SK-N-SH (cell line): ENCODE data around the gene KRTAP4-9. TPM values are rescaled to one million over a fixed set of nuclear protein-coding genes. Genes with fewer than 3 reads are reported as not detected.

Experiments
- CTCF ChIA-PET: fragments of 300-600, 350-600 bp; formaldehyde crosslinking; extraction: SDS; loops from one replicate; lab custom pipeline; 2021; lab: Yijun Ruan, JAX
- POLR2A ChIA-PET: fragments of 350-600 bp; sonication (Branson Sonifier 250); formaldehyde crosslinking; extraction: SDS; loops from one replicate; lab custom pipeline; 2020; ENCODE audit warnings: antibody characterized with exemption, inconsistent platforms; lab: Yijun Ruan, JAX
- DNase-seq: peaks from one replicate; pipeline ENCODE4 v3.0.0; 2012
- H2AFZ ChIP-seq: fragments of 200-600 bp; sonication (generic); 2 replicates; pipeline ENCODE4 v1.8.1; 2016; ENCODE audit warnings: antibody characterized with exemption, mild to moderate bottlenecking, low read depth
- H3F3A ChIP-seq: fragments of 200-600 bp; sonication (generic); replicated peaks from 2 replicates; pipeline ENCODE3; 2016; ENCODE audit warnings: antibody characterized with exemption, mild to moderate bottlenecking; ENCODE audit not compliant: insufficient read depth
- H3K27ac ChIP-seq, 2 experiments: fragments of 200-500 bp in 1 of 2; fragments of 200-600 bp in 1 of 2; sonication (Bioruptor generic) in 1 of 2; sonication (generic), shearing (Covaris generic) in 1 of 2; 2 replicates each; pipeline versions ENCODE4 v1.5.1 to v1.6.1; 2014 to 2016; ENCODE audit warnings: low read depth in 2 of 2, inconsistent platforms in 1 of 2, low read length in 1 of 2, mild to moderate bottlenecking in 1 of 2, mixed read lengths in 1 of 2
- H3K27me3 ChIP-seq: fragments of 200-600 bp; sonication (generic), shearing (Covaris generic); 2 replicates; pipeline ENCODE4 v1.6.1; 2016; ENCODE audit warnings: mixed run types; ENCODE audit not compliant: insufficient read depth
- H3K36me3 ChIP-seq, 2 experiments: fragments of 200-500 bp in 1 of 2; fragments of 200-600 bp in 1 of 2; sonication (Bioruptor generic) in 1 of 2; sonication (generic) in 1 of 2; replicated peaks in 1 of 2; 2 replicates each; pipeline versions ENCODE3 to v1.5.1; 2014 to 2016; ENCODE audit warnings: low read length in 1 of 2, mild to moderate bottlenecking in 1 of 2; ENCODE audit not compliant: insufficient read depth in 2 of 2, control insufficient read depth in 1 of 2
- H3K4me1 ChIP-seq, 2 experiments: fragments of 200-500 bp in 1 of 2; fragments of 200-600 bp in 1 of 2; sonication (Bioruptor generic) in 1 of 2; sonication (generic), shearing (Covaris generic) in 1 of 2; 2 replicates each; pipeline versions ENCODE4 v1.5.1 to v1.6.1; 2014 to 2016; ENCODE audit warnings: low read depth in 1 of 2, low read length in 1 of 2, mixed run types in 1 of 2; ENCODE audit not compliant: insufficient read depth in 2 of 2, control insufficient read depth in 1 of 2
- H3K4me2 ChIP-seq: fragments of 200-600 bp; sonication (generic), shearing (Covaris generic); 2 replicates; pipeline ENCODE4 v1.6.1; 2017; ENCODE audit warnings: mixed run types
- H3K4me3 ChIP-seq, 2 experiments: fragments of 200-500 bp in 1 of 2; fragments of 200-600 bp in 1 of 2; sonication (Bioruptor generic) in 1 of 2; sonication (generic), shearing (Covaris generic) in 1 of 2; 2 replicates each; pipeline versions ENCODE4 v1.5.1 to v1.8.1; 2014 to 2016; ENCODE audit warnings: low read depth in 2 of 2, inconsistent platforms in 1 of 2, low read length in 1 of 2, mild to moderate bottlenecking in 1 of 2, mixed read lengths in 1 of 2, moderate library complexity in 1 of 2
- H3K79me2 ChIP-seq: fragments of 200-600 bp; sonication (generic); 2 replicates; pipeline ENCODE4 v1.8.1; 2017; ENCODE audit warnings: mild to moderate bottlenecking; ENCODE audit not compliant: insufficient read depth
- H3K9ac ChIP-seq: fragments of 200-600 bp; sonication (generic); 2 replicates; pipeline ENCODE4 v1.6.1; 2017; ENCODE audit warnings: mixed run types
- H3K9me2 ChIP-seq: fragments of 200-600 bp; sonication (generic); 2 replicates; pipeline ENCODE4 v1.6.1; 2017; ENCODE audit warnings: mixed run types
- H3K9me3 ChIP-seq: fragments of 200-600 bp; sonication (generic); 2 replicates; pipeline ENCODE4 v1.6.1; 2017; ENCODE audit warnings: mixed run types, mild to moderate bottlenecking, moderate library complexity
- H4K20me1 ChIP-seq: fragments of 200-600 bp; sonication (generic); 2 replicates; pipeline ENCODE4 v1.6.1; 2017; ENCODE audit warnings: mild to moderate bottlenecking, mixed run types; ENCODE audit not compliant: insufficient read depth
- YY1 ChIP-seq: IDR thresholded peaks from 2 replicates; pipeline ENCODE4 v1.4.0; 2012; ENCODE audit warnings: low read depth, mild to moderate bottlenecking
- WGBS: methylation state at CpG from one replicate; pipeline ENCODE4 v1.1.6; 2017; ENCODE audit warnings: low lambda C conversion rate; 5-methylcytosine and 5-hydroxymethylcytosine counted together
- polyA plus RNA-seq, 3 experiments: library from polyadenylated mRNA; depleted of rRNA; stranded (reverse); fragments of >200 nt; gene quantifications; 2 replicates each; pipeline ENCODE4 v1.2.3, GENCODE V29; 2012
- TF ChIP-seq, protein P1 (sequence below): IDR thresholded peaks from 2 replicates; pipeline ENCODE4; 2012
- TF ChIP-seq, protein P2 (sequence below): IDR thresholded peaks from 2 replicates; pipeline ENCODE4 v1.4.0; 2012; ENCODE audit warnings: low read depth, borderline replicate concordance

KRTAP4-9 gene
- polyA plus RNA-seq, 1 of the 3 experiments (the other 2 are of a cell fraction), result not detected

DNA sequence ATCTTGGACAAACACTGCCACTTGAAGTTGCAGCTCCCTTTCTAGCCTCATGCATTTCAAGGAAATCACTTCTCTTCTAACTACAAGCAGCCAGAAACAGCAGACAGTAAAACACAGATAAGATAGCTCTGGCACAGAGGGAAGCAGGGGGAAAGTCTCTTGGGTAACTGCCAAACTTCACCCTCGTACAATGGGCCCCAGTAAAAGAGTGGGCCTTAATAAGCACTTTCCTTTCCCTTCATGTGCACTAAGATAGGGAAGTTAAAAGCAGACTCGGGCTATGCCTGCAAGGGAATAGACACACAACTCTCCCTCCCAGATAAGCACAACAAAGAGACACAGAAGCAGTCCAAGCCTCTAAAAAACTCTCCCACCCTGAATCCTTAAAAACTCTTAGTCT, 48.7 kb downstream of the KRTAP4-9 start:
- no peaks in the 10 kb centered on the region for H4K20me1 ChIP-seq
- TF ChIP-seq, protein P1, sequence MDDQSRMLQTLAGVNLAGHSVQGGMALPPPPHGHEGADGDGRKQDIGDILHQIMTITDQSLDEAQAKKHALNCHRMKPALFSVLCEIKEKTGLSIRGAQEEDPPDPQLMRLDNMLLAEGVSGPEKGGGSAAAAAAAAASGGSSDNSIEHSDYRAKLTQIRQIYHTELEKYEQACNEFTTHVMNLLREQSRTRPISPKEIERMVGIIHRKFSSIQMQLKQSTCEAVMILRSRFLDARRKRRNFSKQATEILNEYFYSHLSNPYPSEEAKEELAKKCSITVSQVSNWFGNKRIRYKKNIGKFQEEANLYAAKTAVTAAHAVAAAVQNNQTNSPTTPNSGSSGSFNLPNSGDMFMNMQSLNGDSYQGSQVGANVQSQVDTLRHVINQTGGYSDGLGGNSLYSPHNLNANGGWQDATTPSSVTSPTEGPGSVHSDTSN, result no peak
- TF ChIP-seq, protein P2, sequence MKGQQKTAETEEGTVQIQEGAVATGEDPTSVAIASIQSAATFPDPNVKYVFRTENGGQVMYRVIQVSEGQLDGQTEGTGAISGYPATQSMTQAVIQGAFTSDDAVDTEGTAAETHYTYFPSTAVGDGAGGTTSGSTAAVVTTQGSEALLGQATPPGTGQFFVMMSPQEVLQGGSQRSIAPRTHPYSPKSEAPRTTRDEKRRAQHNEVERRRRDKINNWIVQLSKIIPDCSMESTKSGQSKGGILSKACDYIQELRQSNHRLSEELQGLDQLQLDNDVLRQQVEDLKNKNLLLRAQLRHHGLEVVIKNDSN, result no peak
- no peak for TF ChIP-seq YY1
- TF ChIP-seq, all 33 proteins: peak for 0
- H3K36me3 ChIP-seq, result no peaks in the 10 kb centered on the region
- H3F3A ChIP-seq, result no peaks in the 10 kb centered on the region
- no peak overlapping the region for H2AFZ ChIP-seq
- WGBS, result 13% methylated on average over 2 of the region's 2 CpGs
- H3K9me3 ChIP-seq, result no peaks in the 10 kb centered on the region
- no peak overlapping the region for H3K4me2 ChIP-seq
- no peaks in the 10 kb centered on the region for H3K79me2 ChIP-seq
- no peak for DNase-seq
- peaks cover 4% of the 10 kb centered on the region; the same call in 1 of the 2 replicates for H3K27me3 ChIP-seq
- H3K27ac ChIP-seq, result no peak overlapping the region
- H3K9me2 ChIP-seq, result no peaks in the 10 kb centered on the region
- no peak overlapping the region for H3K4me3 ChIP-seq
- CTCF ChIA-PET, result no interaction called here
- H3K4me1 ChIP-seq, result no peaks in the 10 kb centered on the region
- POLR2A ChIA-PET, result no interaction called here
- no peak overlapping the region for H3K9ac ChIP-seq

Other genes with a start within 250 kb of the KRTAP4-9 start
- not detected in 2 replicates for gene KRT12, start 238.2 kb upstream of the KRTAP4-9 start, polyA plus RNA-seq (2012; rRNA removed)
- not detected in 2 replicates for gene KRT20, start 220.1 kb upstream of the KRTAP4-9 start, polyA plus RNA-seq (2012; rRNA removed)
- not detected in 2 replicates for gene KRT23, start 167.7 kb upstream of the KRTAP4-9 start, polyA plus RNA-seq (2012; rRNA removed)
- not detected in 2 replicates for gene KRT39, start 138.4 kb upstream of the KRTAP4-9 start, polyA plus RNA-seq (2012; rRNA removed)
- gene KRT40, start 121.1 kb upstream of the KRTAP4-9 start, polyA plus RNA-seq (2012; rRNA removed), result not detected in 2 replicates
- gene KRTAP3-3, start 111.2 kb upstream of the KRTAP4-9 start, polyA plus RNA-seq (2012; rRNA removed), result not detected in 2 replicates
- not detected in 2 replicates for gene KRTAP3-2, start 105.5 kb upstream of the KRTAP4-9 start, polyA plus RNA-seq (2012; rRNA removed)
- gene KRTAP3-1, start 96.3 kb upstream of the KRTAP4-9 start, polyA plus RNA-seq (2012; rRNA removed), result not detected in 2 replicates
- gene KRTAP1-5, start 78.2 kb upstream of the KRTAP4-9 start, polyA plus RNA-seq (2012; rRNA removed), result not detected in 2 replicates
- not detected in 2 replicates for gene KRTAP1-4, start 75.2 kb upstream of the KRTAP4-9 start, polyA plus RNA-seq (2012; rRNA removed)
- not detected in 2 replicates for gene KRTAP1-3, start 70.5 kb upstream of the KRTAP4-9 start, polyA plus RNA-seq (2012; rRNA removed)
- not detected in 2 replicates for gene KRTAP1-1, start 63.9 kb upstream of the KRTAP4-9 start, polyA plus RNA-seq (2012; rRNA removed)
- gene KRTAP2-1, start 58.1 kb upstream of the KRTAP4-9 start, polyA plus RNA-seq (2012; rRNA removed), result not detected in 2 replicates
- not detected in 2 replicates for gene KRTAP2-2, start 50.2 kb upstream of the KRTAP4-9 start, polyA plus RNA-seq (2012; rRNA removed)
- gene KRTAP2-3, start 45.3 kb upstream of the KRTAP4-9 start, polyA plus RNA-seq (2012; rRNA removed), result 0.36 and 0.39 TPM in 2 replicates
- not detected in 2 replicates for gene KRTAP2-4, start 39.5 kb upstream of the KRTAP4-9 start, polyA plus RNA-seq (2012; rRNA removed)
- not detected in 2 replicates for gene KRTAP4-7, start 21.2 kb upstream of the KRTAP4-9 start, polyA plus RNA-seq (2012; rRNA removed)
- not detected in 2 replicates for gene KRTAP4-8, start 7.2 kb upstream of the KRTAP4-9 start, polyA plus RNA-seq (2012; rRNA removed)
- gene KRTAP4-16, start 3.2 kb upstream of the KRTAP4-9 start, polyA plus RNA-seq (2012; rRNA removed), result not detected in 2 replicates
- not detected in 2 replicates for gene KRTAP4-11, start 13.0 kb downstream of the KRTAP4-9 start, polyA plus RNA-seq (2012; rRNA removed)
- gene KRTAP4-12, start 18.8 kb downstream of the KRTAP4-9 start, polyA plus RNA-seq (2012; rRNA removed), result not detected in 2 replicates
- gene KRTAP4-6, start 35.2 kb downstream of the KRTAP4-9 start, polyA plus RNA-seq (2012; rRNA removed), result not detected in 2 replicates
- gene KRTAP4-5, start 44.4 kb downstream of the KRTAP4-9 start, polyA plus RNA-seq (2012; rRNA removed), result not detected in 2 replicates
- not detected in 2 replicates for gene KRTAP4-4, start 55.4 kb downstream of the KRTAP4-9 start, polyA plus RNA-seq (2012; rRNA removed)
- gene KRTAP4-3, start 62.8 kb downstream of the KRTAP4-9 start, polyA plus RNA-seq (2012; rRNA removed), result not detected in 2 replicates
- not detected in 2 replicates for gene KRTAP4-2, start 72.8 kb downstream of the KRTAP4-9 start, polyA plus RNA-seq (2012; rRNA removed)
- not detected in 2 replicates for gene KRTAP4-1, start 79.5 kb downstream of the KRTAP4-9 start, polyA plus RNA-seq (2012; rRNA removed)
- not detected in 2 replicates for gene KRTAP9-1, start 84.5 kb downstream of the KRTAP4-9 start, polyA plus RNA-seq (2012; rRNA removed)
- not detected in 2 replicates for gene KRTAP9-2, start 121.3 kb downstream of the KRTAP4-9 start, polyA plus RNA-seq (2012; rRNA removed)
- not detected in 2 replicates for gene KRTAP9-3, start 127.1 kb downstream of the KRTAP4-9 start, polyA plus RNA-seq (2012; rRNA removed)
- gene KRTAP9-8, start 132.6 kb downstream of the KRTAP4-9 start, polyA plus RNA-seq (2012; rRNA removed), result not detected in 2 replicates
- gene KRTAP9-4, start 144.3 kb downstream of the KRTAP4-9 start, polyA plus RNA-seq (2012; rRNA removed), result not detected in 2 replicates
- gene KRTAP9-9, start 150.0 kb downstream of the KRTAP4-9 start, polyA plus RNA-seq (2012; rRNA removed), result not detected in 2 replicates
- not detected in 2 replicates for gene KRTAP9-6, start 160.0 kb downstream of the KRTAP4-9 start, polyA plus RNA-seq (2012; rRNA removed)
- not detected in 2 replicates for gene KRTAP9-7, start 170.3 kb downstream of the KRTAP4-9 start, polyA plus RNA-seq (2012; rRNA removed)
- not detected in 2 replicates for gene KRTAP29-1, start 197.5 kb downstream of the KRTAP4-9 start, polyA plus RNA-seq (2012; rRNA removed)
- gene KRTAP16-1, start 203.9 kb downstream of the KRTAP4-9 start, polyA plus RNA-seq (2012; rRNA removed), result not detected in 2 replicates
- gene KRTAP17-1, start 210.3 kb downstream of the KRTAP4-9 start, polyA plus RNA-seq (2012; rRNA removed), result not detected in 2 replicates
- not detected in 2 replicates for gene KRT33A, start 245.4 kb downstream of the KRTAP4-9 start, polyA plus RNA-seq (2012; rRNA removed)